WERI-Rb-1 (cell line): Measurements from ENCODE around the gene LIMCH1.
"Not testable (repeated sequence)": the region's sequence is repeated elsewhere in the genome, so short reads cannot be mapped to it uniquely, and the experiment has no call there.

Source experiments
- DNase-seq: peaks from one replicate; pipeline ENCODE4 v3.0.0-alpha.2; 2020
- H3K27ac ChIP-seq: fragments of 250-450 bp; sonication (Bioruptor Pico); 2 replicates; pipeline ENCODE4 v1.5.1; 2020; ENCODE audit warnings: mild to moderate bottlenecking, moderate library complexity
- H3K27me3 ChIP-seq: fragments of 250-450 bp; sonication (Bioruptor Pico); 2 replicates; pipeline ENCODE4 v1.5.1; 2021; ENCODE audit warnings: mild to moderate bottlenecking, low read depth, moderate library complexity; ENCODE audit not compliant: insufficient read depth, severe bottlenecking
- H3K36me3 ChIP-seq: fragments of 250-450 bp; sonication (Bioruptor Pico); 2 replicates; pipeline ENCODE4 v1.5.1; 2020; ENCODE audit warnings: mild to moderate bottlenecking, moderate library complexity
- H3K4me3 ChIP-seq: 2 replicates; pipeline ENCODE4 v1.5.1; 2011; ENCODE audit warnings: low read depth, mild to moderate bottlenecking, control low read depth, low read length
- H3K9me3 ChIP-seq: fragments of 250-450 bp; sonication (Bioruptor Pico); 2 replicates; pipeline ENCODE4 v1.5.1; 2021; ENCODE audit warnings: mild to moderate bottlenecking, moderate library complexity; ENCODE audit not compliant: severe bottlenecking
- TF ChIP-seq, protein P1 (sequence below): IDR thresholded peaks from 2 replicates; pipeline ENCODE4 v1.5.1; 2011; ENCODE audit warnings: low read depth, mild to moderate bottlenecking, control low read depth, inconsistent platforms, low read length

LIMCH1 gene

DNA sequence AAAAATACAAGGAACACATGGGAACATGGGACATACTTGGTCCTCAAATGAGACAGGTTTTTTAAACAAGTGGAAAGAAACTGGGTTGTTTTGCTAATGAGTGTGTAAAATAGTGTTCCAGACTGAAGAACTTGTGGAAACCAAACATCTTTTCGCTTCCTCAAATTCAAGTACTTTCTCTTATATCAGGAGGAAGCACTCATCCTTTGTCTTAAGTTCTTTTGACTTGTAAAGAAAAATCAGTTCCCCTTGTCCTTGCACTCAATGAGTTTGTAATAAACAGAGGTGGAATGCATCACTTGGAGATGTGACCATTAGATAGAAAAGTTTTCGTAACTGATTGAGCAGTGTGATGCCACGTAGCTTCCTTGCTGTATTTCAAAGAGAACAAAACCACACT is 109.4 kb downstream of the LIMCH1 start:
- H3K27me3 ChIP-seq = no peaks in the 10 kb centered on the region
- H3K9me3 ChIP-seq = no peaks in the 10 kb centered on the region
- H3K36me3 ChIP-seq = peaks cover 19% of the 10 kb centered on the region
- no peak overlapping the region for H3K4me3 ChIP-seq
- no peak overlapping the region for H3K27ac ChIP-seq
- TF ChIP-seq, protein P1, sequence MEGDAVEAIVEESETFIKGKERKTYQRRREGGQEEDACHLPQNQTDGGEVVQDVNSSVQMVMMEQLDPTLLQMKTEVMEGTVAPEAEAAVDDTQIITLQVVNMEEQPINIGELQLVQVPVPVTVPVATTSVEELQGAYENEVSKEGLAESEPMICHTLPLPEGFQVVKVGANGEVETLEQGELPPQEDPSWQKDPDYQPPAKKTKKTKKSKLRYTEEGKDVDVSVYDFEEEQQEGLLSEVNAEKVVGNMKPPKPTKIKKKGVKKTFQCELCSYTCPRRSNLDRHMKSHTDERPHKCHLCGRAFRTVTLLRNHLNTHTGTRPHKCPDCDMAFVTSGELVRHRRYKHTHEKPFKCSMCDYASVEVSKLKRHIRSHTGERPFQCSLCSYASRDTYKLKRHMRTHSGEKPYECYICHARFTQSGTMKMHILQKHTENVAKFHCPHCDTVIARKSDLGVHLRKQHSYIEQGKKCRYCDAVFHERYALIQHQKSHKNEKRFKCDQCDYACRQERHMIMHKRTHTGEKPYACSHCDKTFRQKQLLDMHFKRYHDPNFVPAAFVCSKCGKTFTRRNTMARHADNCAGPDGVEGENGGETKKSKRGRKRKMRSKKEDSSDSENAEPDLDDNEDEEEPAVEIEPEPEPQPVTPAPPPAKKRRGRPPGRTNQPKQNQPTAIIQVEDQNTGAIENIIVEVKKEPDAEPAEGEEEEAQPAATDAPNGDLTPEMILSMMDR = no peak
- DNase-seq = no peak

DNA sequence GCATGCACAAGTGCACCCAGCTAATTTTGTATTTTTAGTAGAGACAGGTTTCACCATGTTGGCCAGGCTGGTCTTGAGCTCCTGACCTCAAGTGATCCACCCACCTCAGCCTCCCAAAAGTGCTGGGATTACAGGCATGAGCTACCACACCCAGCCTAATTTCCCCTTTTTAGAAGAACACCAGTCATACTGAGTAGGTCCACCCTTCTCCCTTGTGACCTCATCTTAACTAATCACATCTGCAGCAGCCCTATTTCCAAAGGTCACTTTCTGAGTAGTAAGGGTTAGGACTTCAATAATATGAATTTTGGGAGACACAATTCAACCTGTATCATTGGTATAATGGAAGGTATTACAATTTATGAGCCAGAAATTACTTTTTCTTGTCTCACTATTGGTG is 113.2 kb downstream of the LIMCH1 start:
- H3K9me3 ChIP-seq, H3K4me3 ChIP-seq, DNase-seq, H3K27me3 ChIP-seq, H3K27ac ChIP-seq: not testable (repeated sequence)
- peaks cover 19% of the 10 kb centered on the region for H3K36me3 ChIP-seq

DNA sequence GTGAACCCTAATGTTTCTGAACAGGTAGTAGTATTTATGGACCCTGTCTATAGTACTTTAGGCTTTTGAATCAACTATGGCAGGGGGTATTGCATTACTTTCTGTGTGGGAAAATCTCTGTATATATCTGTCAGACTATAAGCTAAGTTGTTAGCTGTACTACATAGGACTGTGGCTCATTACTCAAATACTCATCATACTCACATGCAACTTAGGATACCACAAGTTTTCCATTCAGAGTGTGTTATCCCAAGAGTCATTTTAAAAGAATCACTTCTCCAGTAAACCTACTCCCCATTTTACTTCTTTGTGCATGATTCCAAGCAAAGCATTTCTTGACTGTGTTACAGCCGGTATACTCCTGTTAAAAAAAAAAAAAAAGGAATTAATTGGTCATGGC is 115.0 kb downstream of the LIMCH1 start:
- TF ChIP-seq, protein P1 = no peak
- Histone ChIP-seq H3K27ac (no peak overlapping the region), H3K27me3 (no peaks in the 10 kb centered on the region), H3K36me3 (peaks cover 3% of the 10 kb centered on the region), H3K4me3 (no peak overlapping the region), H3K9me3 (no peaks in the 10 kb centered on the region)
- no peak for DNase-seq

DNA sequence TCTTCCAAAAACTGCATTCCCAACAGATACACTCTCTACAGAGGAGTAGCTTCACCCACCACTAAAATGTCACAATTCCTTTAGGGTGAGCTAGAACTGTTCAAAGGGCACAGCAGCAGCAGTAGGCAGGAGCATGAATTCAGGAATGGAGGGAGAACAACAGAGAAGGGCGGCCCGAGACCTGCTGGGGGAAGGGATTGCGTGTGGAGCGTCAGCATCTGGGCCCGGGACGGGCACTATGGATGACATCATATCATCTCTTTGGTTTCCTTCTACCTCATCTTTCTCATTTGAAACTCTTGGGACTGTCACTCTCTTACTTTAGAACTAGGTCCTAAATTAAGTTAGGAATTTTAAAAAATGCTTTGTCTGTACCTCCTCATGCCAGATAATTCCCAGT is 115.6 kb downstream of the LIMCH1 start:
- DNase-seq = no peak
- Histone ChIP-seq H3K36me3 (peaks cover 3% of the 10 kb centered on the region), H3K27me3 (no peaks in the 10 kb centered on the region), H3K27ac (no peak overlapping the region), H3K9me3 (no peaks in the 10 kb centered on the region), H3K4me3 (no peak overlapping the region)
- TF ChIP-seq, protein P1 = no peak

DNA sequence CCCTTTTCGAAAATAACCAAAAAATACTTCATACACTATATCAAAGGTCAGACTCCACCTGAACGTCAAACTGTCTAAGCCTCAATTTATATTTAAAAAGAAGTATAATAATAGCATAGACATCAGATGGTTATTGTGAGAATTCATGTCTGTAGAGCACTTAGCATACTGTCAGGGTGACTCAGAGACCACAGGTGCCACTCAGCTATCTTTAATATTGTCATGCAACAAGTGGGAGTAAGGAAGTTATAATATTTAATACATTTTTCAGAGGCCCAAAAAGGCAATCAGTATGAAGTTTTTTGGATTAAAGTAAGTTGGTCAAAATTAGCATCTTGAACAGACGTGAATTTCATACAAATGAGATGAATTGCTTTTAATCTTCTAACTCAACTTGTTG is 117.2 kb downstream of the LIMCH1 start:
- Histone ChIP-seq H3K27ac (no peak overlapping the region), H3K27me3 (no peaks in the 10 kb centered on the region), H3K4me3 (no peak overlapping the region), H3K36me3 (peaks cover 3% of the 10 kb centered on the region), H3K9me3 (no peaks in the 10 kb centered on the region)
- no peak for DNase-seq
- TF ChIP-seq, protein P1 = no peak

DNA sequence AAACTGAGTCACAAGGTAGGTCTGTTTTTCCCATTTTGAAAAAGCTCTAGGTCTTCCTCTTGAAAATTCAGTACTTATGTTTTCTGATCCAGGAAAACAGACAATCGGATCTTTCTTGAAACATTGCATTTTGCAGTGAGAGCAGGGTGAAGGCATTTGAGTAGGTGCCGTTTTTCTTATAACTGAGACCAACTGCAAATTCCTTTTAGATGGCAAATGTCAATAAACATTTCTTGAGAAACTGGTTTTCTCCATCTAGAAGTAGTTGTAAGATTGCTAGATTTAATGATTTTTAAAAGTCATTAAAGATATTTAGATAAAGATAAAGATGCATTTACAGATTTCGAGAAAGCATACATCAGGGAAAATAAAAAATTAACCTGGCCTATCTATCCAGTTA is 118.1 kb downstream of the LIMCH1 start:
- TF ChIP-seq, protein P1 = no peak
- H3K27me3 ChIP-seq = no peaks in the 10 kb centered on the region
- no peak overlapping the region for H3K4me3 ChIP-seq
- H3K9me3 ChIP-seq = no peaks in the 10 kb centered on the region
- no peak for DNase-seq
- H3K36me3 ChIP-seq = no peaks in the 10 kb centered on the region; the same call in 1 of the 2 replicates
- no peak overlapping the region for H3K27ac ChIP-seq
